Renal cortical epithelial cell (primary cell): ENCODE data around the gene DCLK1. TPM values are rescaled to one million over a fixed set of nuclear protein-coding genes. Genes with fewer than 3 reads are reported as not detected.
A peak's percentile ranks its signal among the peaks of the same experiment; 100 is the strongest.

Experiments used
- DNase-seq: peaks from one replicate; pipeline ENCODE4 v3.0.0-alpha.2; 2011; ENCODE audit warnings: low read depth
- total RNA-seq: library from RNA; depleted of rRNA; stranded (reverse); fragments of >200 nt; gene quantifications from 2 replicates; pipeline ENCODE4 v1.2.3, GENCODE V29; 2014

The DCLK1 gene
- total RNA-seq, 1 donor from 2014 or later = 12.0 TPM

- DNase-seq = no peak
Measured at GRCh38 chr13:35761440-35762252, 369.5 kb downstream of the DCLK1 start.

- DNase-seq = peak; percentile 24
Measured at GRCh38 chr13:35760735-35761281, 370.4 kb downstream of the DCLK1 start.

GRCh38 chr13:35747594-35747993, 383.6 kb downstream of the DCLK1 start:
- no peak for DNase-seq

DNA sequence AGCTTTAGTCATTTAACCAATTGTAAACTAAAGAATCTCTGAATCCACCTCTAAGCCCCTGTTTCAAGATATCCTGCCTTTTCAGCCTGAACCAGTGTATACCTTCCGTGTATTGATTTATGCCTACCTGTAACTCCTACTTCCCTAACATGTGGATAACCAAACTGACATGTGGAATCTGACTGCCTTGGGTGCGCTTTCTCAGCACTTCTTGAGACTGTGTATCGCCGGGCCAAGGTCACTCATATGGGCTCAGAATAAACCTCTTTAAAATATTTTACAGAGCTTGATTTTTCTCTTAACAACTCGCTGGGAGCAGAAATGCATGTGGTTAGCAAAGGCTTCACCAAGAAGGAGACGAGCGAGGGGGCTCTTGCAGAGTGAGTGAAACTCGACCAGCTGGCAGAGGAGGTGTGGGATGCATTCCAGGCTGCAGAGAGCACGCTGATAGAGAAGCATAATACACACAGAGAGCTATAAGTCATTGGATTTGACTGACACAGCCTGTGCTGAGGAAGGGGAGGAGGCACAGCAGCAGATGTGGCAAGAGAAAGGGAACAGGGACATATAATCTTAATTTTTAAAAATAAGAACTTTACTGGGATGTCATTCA, 386.5 kb downstream of the DCLK1 start:
- no peak for DNase-seq

DNA sequence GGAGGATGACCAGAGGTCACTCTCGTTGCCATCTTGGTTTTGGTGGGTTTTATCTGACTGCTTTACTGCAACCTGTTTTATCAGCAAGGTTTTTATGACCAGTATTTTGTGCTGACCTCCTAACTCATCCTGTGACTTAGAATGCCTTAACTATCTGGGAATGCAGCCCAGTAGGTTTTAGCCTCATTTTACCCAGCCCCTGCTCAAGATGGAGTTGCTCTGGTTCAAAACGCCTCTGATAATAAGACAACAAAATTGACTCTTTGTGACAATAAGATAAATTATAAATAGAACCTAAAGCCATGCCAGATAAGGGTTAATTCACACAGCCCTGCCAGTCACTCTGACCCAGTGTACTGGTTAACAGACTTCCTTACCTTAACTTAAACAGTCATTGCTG, 387.0 kb downstream of the DCLK1 start:
- no peak for DNase-seq

DNA sequence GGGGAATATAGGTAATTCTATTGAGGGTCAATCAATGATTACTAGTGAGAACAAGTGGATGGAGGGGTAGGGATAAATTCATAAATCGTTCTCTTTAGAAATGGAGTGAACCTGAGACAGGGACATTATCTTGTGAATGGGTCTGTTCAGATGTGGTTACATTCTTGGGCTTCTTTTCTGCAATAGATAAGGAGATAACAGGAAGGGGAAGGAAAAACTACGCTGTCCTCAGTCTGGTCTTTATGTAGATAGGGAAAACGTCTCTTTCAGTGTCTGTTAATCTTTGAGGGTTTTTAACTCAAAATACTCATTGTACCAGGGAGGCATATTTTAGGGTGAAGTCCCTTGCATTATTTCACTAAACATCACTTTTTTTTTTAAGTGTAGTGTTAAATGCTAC, 388.0 kb downstream of the DCLK1 start:
- DNase-seq = no peak

GRCh38 chr13:35741657-35742056, 389.5 kb downstream of the DCLK1 start:
- DNase-seq = no peak

DNA sequence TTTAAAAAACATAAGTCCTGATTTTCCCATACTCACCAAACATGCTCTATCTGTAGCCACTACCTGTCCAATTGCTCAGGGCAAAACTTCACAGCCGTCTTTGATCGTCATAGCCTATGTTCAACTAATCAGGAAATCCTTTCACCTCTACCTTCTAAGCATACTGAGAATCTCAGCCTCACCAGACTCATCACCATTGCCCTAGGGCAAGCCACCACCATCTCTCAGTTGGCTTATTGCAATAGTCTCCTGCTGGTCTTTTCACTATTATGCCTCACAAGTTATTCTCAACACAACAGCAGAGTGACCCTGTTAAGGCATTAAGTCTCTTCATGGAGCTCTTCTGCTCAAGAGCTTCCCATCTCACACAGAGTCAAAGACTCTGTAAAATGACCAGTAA, 394.3 kb downstream of the DCLK1 start:
- DNase-seq = no peak

DNA sequence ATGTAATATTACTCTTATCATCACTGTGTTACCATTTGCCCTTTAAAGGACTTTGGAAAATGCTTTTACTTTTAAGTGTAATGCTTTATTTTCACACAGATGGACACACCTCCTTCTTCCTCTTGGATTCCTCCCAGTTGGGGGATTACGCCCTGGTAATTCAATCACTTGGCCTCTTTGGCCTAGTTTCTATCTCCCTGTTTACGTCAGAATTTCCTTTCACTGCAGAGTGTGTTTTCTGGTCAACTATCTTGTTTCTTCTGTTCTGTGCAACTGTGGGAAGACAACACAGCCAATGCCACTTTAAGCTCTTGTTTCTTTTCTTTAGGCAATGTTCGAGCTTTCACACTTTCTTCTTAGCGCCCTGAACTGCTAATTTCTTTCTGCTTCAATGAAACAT, 397.4 kb downstream of the DCLK1 start:
- DNase-seq = no peak

DNA sequence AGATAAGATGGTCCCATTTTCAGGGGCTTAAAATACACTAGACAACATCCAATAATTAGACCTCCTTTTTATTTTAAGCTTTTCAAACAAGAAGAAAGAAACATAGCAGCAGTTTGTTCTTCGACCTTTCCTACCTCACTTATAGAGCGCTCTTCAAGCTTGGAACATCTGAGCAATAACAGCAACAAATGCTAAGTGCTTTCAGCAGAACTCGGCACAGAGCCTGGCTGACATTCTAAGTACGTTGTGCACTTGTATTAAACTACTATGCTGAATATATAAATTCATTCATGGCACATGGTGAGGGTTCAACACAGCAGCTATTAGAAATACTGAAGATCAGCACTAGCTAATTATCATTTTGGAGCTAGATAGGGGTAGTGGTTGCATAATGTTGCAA, 398.6 kb downstream of the DCLK1 start:
- no peak for DNase-seq

DNA sequence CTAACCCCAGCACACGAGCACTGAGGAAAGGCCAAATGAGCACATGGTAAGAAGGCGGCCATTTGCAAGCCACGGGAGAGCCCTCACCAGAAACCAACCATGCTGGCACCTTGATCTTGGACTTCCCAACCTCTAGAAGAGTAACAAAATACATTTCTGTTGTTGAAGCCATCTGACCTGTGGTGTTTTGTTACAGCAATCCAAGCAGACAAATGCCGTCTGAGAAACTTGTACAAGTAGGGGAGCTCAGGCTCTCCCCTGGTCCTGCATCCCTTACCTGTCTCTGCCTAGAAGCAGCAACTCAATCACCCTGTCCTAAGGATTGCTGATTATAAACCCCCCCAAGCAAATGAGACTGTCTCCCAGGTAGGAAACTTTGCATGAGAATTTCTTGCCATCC, 399.7 kb downstream of the DCLK1 start:
- DNase-seq = no peak

DNA sequence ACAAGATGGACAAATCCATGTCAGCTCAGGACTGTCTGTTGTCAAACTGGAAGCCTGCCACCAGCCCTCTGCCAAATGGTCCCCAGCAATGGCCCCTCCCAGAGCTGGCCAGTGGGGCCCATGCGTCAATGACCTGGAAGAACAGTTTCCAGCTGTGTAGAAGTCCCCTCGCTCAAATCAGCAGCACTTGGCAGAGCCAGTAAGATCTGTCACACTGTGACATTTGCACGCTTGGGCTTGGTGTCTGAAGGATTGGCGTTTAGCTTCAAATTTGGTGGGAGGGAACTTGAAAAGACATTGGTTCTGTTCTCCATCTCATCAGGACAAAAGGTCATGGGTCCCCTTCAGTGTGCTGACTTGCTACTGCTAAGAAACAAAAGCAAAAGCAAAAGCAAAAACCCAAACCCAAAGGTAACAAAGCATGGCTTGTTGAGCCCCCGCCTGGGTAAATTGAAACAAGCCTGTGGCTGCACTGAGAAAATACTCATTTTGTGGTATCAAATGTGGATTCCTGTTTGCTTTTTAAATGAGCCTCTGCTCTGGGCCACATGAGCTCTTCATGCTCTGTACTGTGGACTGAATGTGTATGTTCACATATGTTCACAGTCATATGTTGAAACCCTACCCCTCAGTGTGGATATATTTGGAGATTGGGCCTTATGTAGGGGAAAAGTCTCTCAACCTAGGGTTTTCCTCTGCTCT, 401.1 kb downstream of the DCLK1 start:
- DNase-seq = no peak

- no peak for DNase-seq
Measured at GRCh38 chr13:35727881-35728280, 403.3 kb downstream of the DCLK1 start.

GRCh38 chr13:35724446-35724845, 406.7 kb downstream of the DCLK1 start:
- no peak for DNase-seq

GRCh38 chr13:35723821-35724220, 407.4 kb downstream of the DCLK1 start:
- DNase-seq = no peak

- no peak for DNase-seq
Measured at GRCh38 chr13:35723053-35723461, 408.1 kb downstream of the DCLK1 start.

DNA sequence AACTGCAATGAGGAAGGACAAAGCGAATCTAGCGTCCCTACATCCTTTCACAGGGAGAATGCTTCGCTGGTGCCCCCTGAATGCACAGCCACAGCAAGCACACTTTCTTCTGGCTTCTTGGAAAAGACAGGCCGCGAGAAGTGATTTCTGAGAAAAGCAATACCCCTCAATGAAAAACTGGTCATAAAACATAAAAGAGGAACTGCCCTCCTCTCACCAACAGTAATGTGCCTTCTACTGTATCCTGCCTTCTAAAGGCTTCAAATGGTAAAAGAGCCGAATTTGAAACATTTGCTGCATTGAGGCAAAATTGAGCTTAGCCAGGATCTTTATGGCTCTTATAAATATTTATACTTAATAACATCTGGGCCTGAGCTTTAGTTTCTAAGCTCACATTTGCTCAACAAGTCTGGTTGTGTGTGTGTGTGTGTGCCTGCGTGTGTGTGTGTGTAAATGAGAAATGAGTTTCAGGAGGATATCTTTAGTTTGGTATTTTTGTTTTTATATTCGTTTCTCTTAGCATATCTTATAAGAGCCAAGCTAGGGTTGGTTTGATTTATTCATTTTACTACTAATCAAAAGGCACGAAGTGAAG, 408.6 kb downstream of the DCLK1 start:
- DNase-seq = no peak

DNA sequence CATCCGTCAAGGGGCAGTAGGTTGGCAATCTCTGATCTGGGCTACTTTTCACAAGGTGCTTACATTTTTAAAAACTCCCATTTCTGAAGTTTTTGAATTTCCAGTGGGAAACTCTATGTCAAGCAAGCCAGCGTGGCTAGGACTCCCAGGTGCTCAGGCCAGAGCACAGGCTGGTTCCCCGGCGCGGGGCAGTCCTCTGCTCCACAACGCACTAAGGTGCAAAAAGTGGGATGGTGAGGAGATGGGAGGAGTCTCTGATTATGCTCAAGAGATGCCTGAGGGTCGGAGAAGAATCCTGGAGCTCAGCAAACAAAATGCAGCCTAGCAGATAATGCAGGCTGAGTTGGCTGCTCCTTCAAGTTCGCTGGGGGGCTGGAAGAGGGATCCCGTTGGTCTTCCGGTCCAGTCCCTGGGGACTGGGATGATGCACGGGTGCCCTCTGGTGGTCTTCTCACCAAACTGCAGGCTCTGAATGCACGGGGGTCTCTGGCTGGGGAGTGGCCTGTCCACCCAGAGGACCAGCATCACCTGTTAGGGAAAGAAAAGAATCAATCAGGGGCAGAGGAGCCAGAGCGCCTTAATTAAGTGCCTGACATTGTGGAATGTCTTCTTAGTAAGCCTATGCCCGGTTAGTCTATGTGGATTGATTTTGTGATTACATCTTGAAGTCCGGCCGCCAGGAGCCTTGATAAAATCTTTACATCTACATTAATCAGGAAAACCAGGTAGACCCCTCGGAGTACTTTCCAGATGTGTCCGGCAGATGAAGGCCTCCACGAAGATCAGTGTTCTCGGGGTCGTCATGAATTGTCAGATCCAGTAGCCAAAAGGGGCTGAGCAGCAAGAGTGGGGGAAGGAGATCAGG, 410.3 kb downstream of the DCLK1 start:
- no peak for DNase-seq

GRCh38 chr13:35720290-35720689, 410.9 kb downstream of the DCLK1 start:
- no peak for DNase-seq
